Neural progenitor cell (in vitro differentiated cells): ENCODE results near the gene ACTL7B.

ENCODE experiments used
- CTCF ChIP-seq: fragments of 200-600 bp; sonication (generic); IDR thresholded peaks from 2 replicates; pipeline ENCODE4 v1.5.1; 2017; ENCODE audit warnings: antibody characterized with exemption, mild to moderate bottlenecking
- EZH2 ChIP-seq: fragments of 200-600 bp; sonication (generic); IDR thresholded peaks from 2 replicates; pipeline ENCODE4 v1.6.1; 2017; ENCODE audit warnings: antibody characterized with exemption, mild to moderate bottlenecking, moderate library complexity

DNA sequence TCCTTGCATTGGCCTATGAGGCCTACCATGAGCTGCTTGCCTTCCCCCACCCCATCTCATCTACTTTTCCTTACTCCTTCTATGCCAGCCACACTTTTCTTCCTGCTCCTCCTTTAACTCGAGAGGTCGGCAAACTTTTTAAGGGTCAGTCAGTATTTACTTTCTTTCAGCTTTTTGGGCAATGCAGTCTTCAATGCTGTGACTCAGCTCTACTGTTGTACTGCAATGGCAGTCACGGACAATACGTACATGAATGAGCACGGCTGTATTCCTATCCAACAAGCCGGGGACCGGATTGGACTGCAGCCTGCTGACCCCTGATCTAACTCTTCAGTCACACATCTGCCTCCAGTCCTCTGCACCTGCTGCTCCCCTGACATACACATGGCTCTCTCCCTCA lies 5.7 kb upstream of the ACTL7B start:
- no peak for TF ChIP-seq CTCF
- TF ChIP-seq EZH2 = no peak
